GM18498 (cell line): Measurements from ENCODE around the gene SENP8.

Source experiments
- ATAC-seq: cut with Tn5 transposase; IDR thresholded peaks from one replicate; pipeline ENCODE4 v1.9.1; 2021; ENCODE audit warnings: mild to moderate bottlenecking, moderate library complexity; ENCODE audit not compliant: unreplicated experiment

Gene SENP8

GRCh38 chr15:72173864-72174550 is 55.8 kb downstream of the SENP8 start:
- ATAC-seq = no peak

- no peak for ATAC-seq
Measured at GRCh38 chr15:72174551-72175165, 56.5 kb downstream of the SENP8 start.

GRCh38 chr15:72175186-72176044 is 57.2 kb downstream of the SENP8 start:
- ATAC-seq = no peak

DNA sequence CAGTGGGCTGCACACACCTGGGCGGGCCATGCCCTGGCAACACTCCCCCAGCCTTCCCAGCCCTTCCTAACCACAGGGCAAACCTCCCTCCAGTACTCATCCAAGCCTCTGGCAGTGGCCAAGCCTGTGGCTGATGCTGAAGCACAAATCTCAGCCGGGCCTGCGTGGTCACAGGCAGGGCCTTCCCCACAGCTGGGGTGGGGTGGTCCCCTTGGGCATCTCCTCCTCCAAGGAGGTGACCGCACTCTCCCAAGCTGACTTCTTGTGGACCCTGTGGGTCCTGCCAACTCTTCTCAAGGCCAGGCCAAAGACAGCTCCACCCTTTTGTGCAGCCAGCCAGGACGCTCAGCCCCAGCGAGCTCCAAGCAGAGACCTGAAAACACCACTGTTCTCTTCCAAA is 58.0 kb downstream of the SENP8 start:
- ATAC-seq = no peak

DNA sequence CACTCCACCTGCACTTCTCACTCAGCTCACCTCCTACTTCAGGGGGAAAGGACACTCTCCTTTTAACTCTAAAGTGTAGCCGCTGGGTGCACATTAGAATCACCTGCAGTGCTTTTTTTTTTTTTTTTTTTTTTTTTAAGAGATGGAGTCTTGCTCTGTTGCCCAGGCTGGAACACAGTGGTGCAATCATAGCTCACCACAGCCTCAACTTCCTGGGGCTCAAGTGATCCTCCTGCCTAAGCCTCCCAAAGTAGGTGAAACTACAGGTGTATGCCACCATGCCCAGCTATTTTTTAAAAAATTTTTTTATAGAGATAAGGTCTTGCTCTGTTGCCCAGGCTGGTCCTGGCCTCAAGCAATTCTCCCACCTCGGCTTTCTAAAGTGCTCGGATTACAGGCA is 58.5 kb downstream of the SENP8 start:
- no peak for ATAC-seq

DNA sequence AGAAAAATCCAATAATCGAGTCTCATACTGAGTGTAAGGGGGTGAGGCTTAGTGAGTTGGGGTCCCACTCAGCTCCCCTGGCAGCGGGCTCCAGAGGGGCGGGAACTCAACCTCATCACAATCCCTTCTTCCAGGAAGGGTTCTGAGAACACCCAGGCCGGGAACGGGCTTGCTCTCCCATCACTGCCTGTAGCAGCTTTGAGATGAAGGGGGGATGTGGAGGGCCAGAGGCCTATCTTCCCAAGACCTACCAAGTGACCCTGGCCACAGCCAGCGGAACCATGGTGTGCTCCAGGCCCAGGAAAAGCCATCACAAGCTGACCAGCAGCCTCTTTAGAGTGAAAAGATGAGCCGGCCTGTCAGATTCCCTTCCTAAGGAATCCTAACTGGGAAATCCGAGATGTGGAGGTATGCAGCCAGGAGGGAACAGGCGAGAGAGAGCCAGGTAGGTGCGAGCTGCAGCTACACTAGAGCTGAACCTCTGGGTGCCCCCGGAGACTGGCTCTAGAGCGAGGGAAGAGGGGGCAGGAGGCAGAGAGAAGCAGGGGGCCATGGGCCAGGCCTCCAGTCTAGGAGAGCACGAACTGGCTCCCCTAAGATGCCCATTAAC is 60.9 kb downstream of the SENP8 start:
- no peak for ATAC-seq

DNA sequence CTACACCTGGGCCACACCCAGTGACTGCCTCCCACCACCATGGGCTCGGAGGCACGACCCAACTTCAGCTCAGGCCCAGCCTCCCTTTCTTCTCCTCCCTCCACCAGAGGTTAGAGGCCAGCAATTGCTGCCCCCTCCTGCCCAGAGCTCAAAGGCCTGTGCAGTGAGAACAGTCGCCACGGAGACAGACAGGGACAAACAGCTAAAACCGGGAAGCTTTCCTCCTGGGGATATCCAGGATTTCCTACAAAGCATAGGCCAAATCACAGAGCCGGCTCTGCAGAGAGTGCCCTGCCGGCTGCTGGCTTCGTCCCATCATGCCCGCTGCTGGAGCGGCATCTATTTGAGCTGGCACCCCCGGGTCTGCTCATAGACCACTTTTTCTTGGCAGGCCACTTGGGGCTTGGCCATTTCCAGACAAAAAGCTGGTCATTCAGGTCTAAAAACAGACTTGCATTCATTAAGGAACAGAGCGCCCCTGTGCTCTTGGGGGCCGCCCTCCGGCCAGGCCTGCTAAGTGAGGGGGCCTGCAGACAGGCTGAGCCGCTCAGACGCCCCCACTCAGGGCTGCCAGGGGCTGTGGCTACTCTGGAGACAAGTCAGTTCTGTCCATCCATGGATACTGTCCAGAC is 61.9 kb downstream of the SENP8 start:
- ATAC-seq = no peak

- ATAC-seq = no peak
Measured at GRCh38 chr15:72180761-72181324, 62.6 kb downstream of the SENP8 start.

GRCh38 chr15:72182244-72182643 is 64.0 kb downstream of the SENP8 start:
- no peak for ATAC-seq

DNA sequence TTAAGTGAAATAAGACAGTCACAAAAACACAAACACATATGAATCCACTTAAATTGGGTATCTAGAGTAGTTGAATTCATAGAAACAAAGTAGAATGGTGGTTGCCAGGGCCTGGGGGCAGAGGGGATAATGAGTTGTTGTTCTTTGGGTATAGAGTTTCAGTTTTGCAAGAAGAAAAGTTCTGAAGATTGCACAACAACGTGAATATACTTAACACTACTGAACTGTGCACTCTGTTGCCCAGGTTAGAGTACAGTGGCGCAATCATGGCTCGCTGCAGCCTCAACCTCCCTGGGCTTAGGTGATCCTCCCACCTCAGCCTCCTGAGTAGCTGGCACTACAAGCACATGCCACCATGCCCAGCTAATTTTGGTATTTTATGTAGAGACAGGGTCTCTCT is 64.5 kb downstream of the SENP8 start:
- ATAC-seq = no peak

GRCh38 chr15:72183781-72184164 is 65.6 kb downstream of the SENP8 start:
- no peak for ATAC-seq

GRCh38 chr15:72184165-72184811 is 66.1 kb downstream of the SENP8 start:
- ATAC-seq = no peak

GRCh38 chr15:72189250-72189902 is 71.2 kb downstream of the SENP8 start:
- no peak for ATAC-seq

DNA sequence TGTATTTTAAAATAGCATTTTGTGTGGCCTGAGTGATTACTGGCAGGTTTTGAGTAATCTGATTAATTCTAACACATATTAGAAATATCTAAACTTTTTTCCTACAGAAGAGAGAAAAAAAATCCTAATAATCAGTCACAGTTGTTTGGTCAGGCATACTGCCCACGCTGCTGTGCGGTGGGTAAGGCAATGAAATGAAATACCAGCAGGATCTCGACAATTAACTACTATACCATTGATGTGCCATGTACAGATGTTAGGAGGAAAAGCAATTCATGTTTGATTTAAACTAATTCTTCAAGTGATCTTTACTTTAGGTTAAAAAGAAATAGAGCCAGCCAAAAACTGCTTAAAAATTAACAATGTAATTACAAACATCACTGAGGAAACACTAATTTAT is 74.2 kb downstream of the SENP8 start:
- ATAC-seq = no peak
